ENCODE data around the gene CACNG4. TPM values are rescaled to one million over a fixed set of nuclear protein-coding genes. Genes with fewer than 3 reads are reported as not detected.

Gene CACNG4
- total RNA-seq, 1 experiment from 2014 or later = 6.3 TPM

DNA sequence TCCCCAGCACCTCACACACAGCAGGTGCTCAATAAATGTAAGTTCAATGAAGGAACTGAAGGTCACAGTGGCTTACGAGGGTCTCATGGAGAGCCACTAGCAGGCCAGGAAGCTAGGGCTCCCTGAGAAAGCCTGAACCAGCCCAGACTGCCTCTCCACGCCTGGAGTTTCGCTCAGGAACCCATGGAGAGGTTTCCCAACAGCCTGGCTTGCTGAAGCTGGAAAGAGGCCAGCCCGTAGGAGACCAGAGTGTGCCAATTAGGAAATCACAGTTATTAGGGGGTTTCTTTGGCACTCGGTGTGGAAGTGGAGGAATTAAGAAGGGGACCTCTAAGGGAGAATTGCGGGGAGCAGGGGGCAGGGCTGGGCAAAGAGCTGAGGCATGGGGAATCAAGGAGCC is 43.6 kb downstream of the CACNG4 start:
- no peak overlapping the region for H2AFZ ChIP-seq (ENCODE audit: low read length)
- H2AK5ac ChIP-seq (ENCODE audit: insufficient read length, low read length) = no peak overlapping the region
- H3K23ac ChIP-seq (ENCODE audit: insufficient read length, low read depth, low read length) = no peak overlapping the region
- Mint-ChIP-seq H3K9me3 (no peaks in the 10 kb centered on the region), H3K27ac (no peak overlapping the region), H3K4me1 (peaks cover 0 to 4% of the 10 kb centered on the region in 2 experiments; a peak in 1 of 4 replicates), H3K27me3 (ENCODE audit: low read depth) (peaks cover 1% of the 10 kb centered on the region), H3K4me3 (peak overlapping the region in 1 of 2 experiments; percentile 9; a peak in 1 of 5 replicates), H3K36me3 (ENCODE audit: insufficient read depth in 1 of 3, low read depth in 3 of 3) (no peaks in the 10 kb centered on the region)
- no peak overlapping the region for H2BK15ac ChIP-seq (ENCODE audit: low read depth, low read length)
- no peak overlapping the region for H3K4me2 ChIP-seq (ENCODE audit: insufficient read depth, insufficient read length, low read length)
- no peak overlapping the region for H3K14ac ChIP-seq (ENCODE audit: insufficient read depth, low read length)
- no peak overlapping the region for H3K18ac ChIP-seq (ENCODE audit: insufficient read length, low read depth, low read length)
- no peak overlapping the region for H2BK20ac ChIP-seq (ENCODE audit: low read depth, low read length, poor library complexity, severe bottlenecking)
- H3K79me2 ChIP-seq (ENCODE audit: insufficient read depth, low read length) = no peaks in the 10 kb centered on the region
- H2BK5ac ChIP-seq (ENCODE audit: insufficient read length, low read length) = no peak overlapping the region
- H3K9ac ChIP-seq (ENCODE audit: extremely low read depth, insufficient read length, low read length) = no peak overlapping the region
- no peak overlapping the region for H3K4ac ChIP-seq (ENCODE audit: low read depth, low read length)
- DNase-seq = no peak
- H3K23me2 ChIP-seq (ENCODE audit: insufficient read length, low read depth, low read length, poor library complexity, severe bottlenecking) = no peaks in the 10 kb centered on the region
- no peaks in the 10 kb centered on the region for H3K79me1 ChIP-seq (ENCODE audit: insufficient read depth, low read depth, low read length, poor library complexity, severe bottlenecking)
- H3K27ac ChIP-seq (ENCODE audit: insufficient read length, low read depth, low read length) = no peak overlapping the region
- no peaks in the 10 kb centered on the region for H4K20me1 ChIP-seq (ENCODE audit: control insufficient read depth, insufficient read depth, insufficient read length)
- TF ChIP-seq, protein P1, sequence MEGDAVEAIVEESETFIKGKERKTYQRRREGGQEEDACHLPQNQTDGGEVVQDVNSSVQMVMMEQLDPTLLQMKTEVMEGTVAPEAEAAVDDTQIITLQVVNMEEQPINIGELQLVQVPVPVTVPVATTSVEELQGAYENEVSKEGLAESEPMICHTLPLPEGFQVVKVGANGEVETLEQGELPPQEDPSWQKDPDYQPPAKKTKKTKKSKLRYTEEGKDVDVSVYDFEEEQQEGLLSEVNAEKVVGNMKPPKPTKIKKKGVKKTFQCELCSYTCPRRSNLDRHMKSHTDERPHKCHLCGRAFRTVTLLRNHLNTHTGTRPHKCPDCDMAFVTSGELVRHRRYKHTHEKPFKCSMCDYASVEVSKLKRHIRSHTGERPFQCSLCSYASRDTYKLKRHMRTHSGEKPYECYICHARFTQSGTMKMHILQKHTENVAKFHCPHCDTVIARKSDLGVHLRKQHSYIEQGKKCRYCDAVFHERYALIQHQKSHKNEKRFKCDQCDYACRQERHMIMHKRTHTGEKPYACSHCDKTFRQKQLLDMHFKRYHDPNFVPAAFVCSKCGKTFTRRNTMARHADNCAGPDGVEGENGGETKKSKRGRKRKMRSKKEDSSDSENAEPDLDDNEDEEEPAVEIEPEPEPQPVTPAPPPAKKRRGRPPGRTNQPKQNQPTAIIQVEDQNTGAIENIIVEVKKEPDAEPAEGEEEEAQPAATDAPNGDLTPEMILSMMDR (conservative IDR thresholded peaks at IDR 0.05) = no peak
- no peaks in the 10 kb centered on the region for H3K27me3 ChIP-seq (ENCODE audit: insufficient read depth, low read length)
- H2BK12ac ChIP-seq (ENCODE audit: insufficient read length, low read depth, low read length) = no peak overlapping the region
- H3K9me3 ChIP-seq (ENCODE audit: control insufficient read depth, low read depth, low read length) = no peaks in the 10 kb centered on the region
- H4K8ac ChIP-seq (replicated peaks; ENCODE audit: insufficient read length, low read depth, low read length) = no peak overlapping the region
- H3K4me1 ChIP-seq (ENCODE audit: insufficient read depth, low read length) = no peaks in the 10 kb centered on the region
- no peak overlapping the region for H4K5ac ChIP-seq (ENCODE audit: insufficient read length, low read depth, low read length)
- no peak overlapping the region for H4K91ac ChIP-seq (ENCODE audit: insufficient read length, low read depth, low read length)
- no peak overlapping the region for H3K56ac ChIP-seq (ENCODE audit: insufficient read length, low read depth, low read length)
- H2BK120ac ChIP-seq (ENCODE audit: low read depth, low read length, poor library complexity, severe bottlenecking) = no peak overlapping the region
- WGBS (ENCODE audit: extremely low coverage, insufficient read length, low lambda C conversion rate) = no CpG with 5 or more reads among the region's 6 CpGs
- H3T11ph ChIP-seq (ENCODE audit: low read length) = no peak overlapping the region

All from H9 (cell line).